ENCODE results near the gene SLC16A4. TPM values are rescaled to one million over a fixed set of nuclear protein-coding genes. Genes with fewer than 3 reads are reported as not detected.

The SLC16A4 gene
- total and polyA plus RNA-seq, 10 of the 15 experiments (the other 5 are each of a cell fraction or from before 2014, with no cell fraction given) = 0.13 to 2.2 (median 0.26) TPM; not detected in 1

GRCh38 chr1:110420874-110421793 lies 30.3 kb upstream of the SLC16A4 start:
- H3K9me3 ChIP-seq (replicated peaks; ENCODE audit: control insufficient read depth, insufficient read depth, low read length) = no peaks in the 10 kb centered on the region
- H3K4me3 ChIP-seq = no peak overlapping the region
- 2% methylated on average over 2 of the region's 2 CpGs for WGBS (ENCODE audit: insufficient coverage, insufficient replicate concordance, low lambda C conversion rate, missing lambda C conversion rate)
- intact Hi-C loops (cut with micrococcal nuclease; ENCODE audit: unreplicated experiment) (no loop called here), in situ Hi-C loops (cut with MboI) (no loop called here)
- no peaks in the 10 kb centered on the region for H3K36me3 ChIP-seq (ENCODE audit: control insufficient read depth in 2 of 2, insufficient read depth in 2 of 2, low read length in 1 of 2)
- H3K27ac ChIP-seq (ENCODE audit: control insufficient read depth, insufficient read depth) = no peak overlapping the region
- BruUV-seq (replicated peaks) = no TSS peak
- SMC1A ChIA-PET (ENCODE audit: uncharacterized antibody, unreplicated experiment) = interaction anchor here (0.9 kb wide), 1 partner anchor 10 kb away, joined by 6 read pairs; no protein-coding TSS in a partner anchor
- no peaks in the 10 kb centered on the region for H4K20me1 ChIP-seq (ENCODE audit: control insufficient read depth, insufficient read depth)
- H2AFZ ChIP-seq (ENCODE audit: control insufficient read depth, low read depth, low read length) = no peak overlapping the region
- H3K9ac ChIP-seq (ENCODE audit: control insufficient read depth, insufficient read depth, low read length) = no peak overlapping the region
- TF ChIP-seq ZZZ3 (IDR thresholded peaks at IDR 0.05; ENCODE audit: control insufficient read depth, insufficient read length, low read depth) (no peak), TCF3 (IDR thresholded peaks at IDR 0.05; ENCODE audit: borderline replicate concordance, insufficient read depth, low read depth, low read length) (no peak), E4F1 (IDR thresholded peaks at IDR 0.05; ENCODE audit: borderline replicate concordance, partially characterized antibody) (no peak), SUPT20H (IDR thresholded peaks at IDR 0.05; ENCODE audit: borderline replicate concordance, control insufficient read depth, low read depth, low read length) (no peak), JUNB (IDR thresholded peaks at IDR 0.05) (no peak), ZNF274 (IDR thresholded peaks at IDR 0.05; ENCODE audit: insufficient read depth, insufficient read length) (no peak), CBX3 (IDR thresholded peaks at IDR 0.05; ENCODE audit: borderline replicate concordance, low read depth) (no peak), FOS (IDR thresholded peaks at IDR 0.05; ENCODE audit: borderline replicate concordance, extremely low read depth, insufficient read length) (no peak), SRF (IDR thresholded peaks at IDR 0.05; ENCODE audit: low read depth in 2 of 2, low read length in 2 of 2) (no peak), TBL1XR1 (IDR thresholded peaks at IDR 0.05; ENCODE audit: low read depth, low read length) (no peak), MYC (IDR thresholded peaks at IDR 0.05; ENCODE audit: insufficient read depth, insufficient read length, insufficient replicate concordance, low read length, severe bottlenecking) (no peak), POLR2AphosphoS2 (IDR thresholded peaks at IDR 0.05; ENCODE audit: low read depth, low read length) (no peak), ZNF217 (IDR thresholded peaks at IDR 0.05) (no peak), POLR2A (IDR thresholded peaks at IDR 0.05; ENCODE audit: low read depth, low read length) (no peak)
- FAIRE-seq (no peak), ATAC-seq (no peak), DNase-seq (ENCODE audit: low read depth, low spot score) (no peak)
- H3K4me2 ChIP-seq (ENCODE audit: control insufficient read depth, insufficient read depth) = no peak overlapping the region
- CTCF ChIA-PET = interaction anchor here (1.2 to 2.6 kb wide), 2 partner anchors 9 to 213 kb away, joined by 4 to 13 read pairs; no protein-coding TSS in a partner anchor
- H3K4me1 ChIP-seq (ENCODE audit: control insufficient read depth, insufficient read depth, low read length) = no peaks in the 10 kb centered on the region
- H3K79me2 ChIP-seq (ENCODE audit: control insufficient read depth, insufficient read depth, low read length) = no peaks in the 10 kb centered on the region
- POLR2A ChIA-PET = no interaction called here
- H3K27me3 ChIP-seq (replicated peaks in 1 of 2; ENCODE audit: control insufficient read depth in 2 of 2, insufficient read depth in 2 of 2, low read length in 1 of 2) = peaks cover 0 to 2% of the 10 kb centered on the region in 2 experiments; a peak in 2 of 4 replicates
- RAD21 ChIA-PET (ENCODE audit: unreplicated experiment) = interaction anchor here (1.5 kb wide), 1 partner anchor 214 kb away, joined by 3 read pairs; no protein-coding TSS in a partner anchor
